ENCODE data around the gene DSCAML1.

GRCh38 chr11:117766026-117766425 is 31.0 kb downstream of the DSCAML1 start:
- no peak for TF ChIP-seq CTCF (IDR thresholded peaks at IDR 0.05)
- no peak for TF ChIP-seq POLR2A (IDR thresholded peaks at IDR 0.05)
- no peak for TF ChIP-seq EP300 (IDR thresholded peaks at IDR 0.05)
